ENCODE measurements around the gene MMP24OS. TPM values are rescaled to one million over a fixed set of nuclear protein-coding genes. Genes with fewer than 3 reads are reported as not detected.

MMP24OS gene
- polyA plus RNA-seq, 3 donors, result 9.5 to 43.9 (median 9.6) TPM

DNA sequence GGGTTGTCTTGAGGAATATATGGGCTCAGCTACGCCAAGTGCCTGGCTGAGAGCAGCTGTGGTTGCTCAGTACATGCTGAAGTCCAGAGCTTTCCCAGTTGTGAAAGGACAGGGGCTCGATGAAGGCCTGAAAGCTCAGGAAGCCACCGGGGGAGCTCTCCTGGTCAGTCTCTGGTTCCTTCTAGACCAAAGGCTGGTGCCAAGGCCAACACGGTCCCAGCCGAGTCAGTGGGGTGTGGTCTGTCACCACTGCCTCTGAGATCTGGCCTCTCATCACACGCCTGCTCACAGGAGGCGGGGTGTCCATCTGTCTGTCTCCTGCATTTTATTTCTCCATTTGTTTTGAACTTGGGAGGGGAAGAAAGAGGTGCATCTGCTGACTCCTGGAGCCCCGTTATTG is 19.2 kb upstream of the MMP24OS start:
- TF ChIP-seq, protein P1, sequence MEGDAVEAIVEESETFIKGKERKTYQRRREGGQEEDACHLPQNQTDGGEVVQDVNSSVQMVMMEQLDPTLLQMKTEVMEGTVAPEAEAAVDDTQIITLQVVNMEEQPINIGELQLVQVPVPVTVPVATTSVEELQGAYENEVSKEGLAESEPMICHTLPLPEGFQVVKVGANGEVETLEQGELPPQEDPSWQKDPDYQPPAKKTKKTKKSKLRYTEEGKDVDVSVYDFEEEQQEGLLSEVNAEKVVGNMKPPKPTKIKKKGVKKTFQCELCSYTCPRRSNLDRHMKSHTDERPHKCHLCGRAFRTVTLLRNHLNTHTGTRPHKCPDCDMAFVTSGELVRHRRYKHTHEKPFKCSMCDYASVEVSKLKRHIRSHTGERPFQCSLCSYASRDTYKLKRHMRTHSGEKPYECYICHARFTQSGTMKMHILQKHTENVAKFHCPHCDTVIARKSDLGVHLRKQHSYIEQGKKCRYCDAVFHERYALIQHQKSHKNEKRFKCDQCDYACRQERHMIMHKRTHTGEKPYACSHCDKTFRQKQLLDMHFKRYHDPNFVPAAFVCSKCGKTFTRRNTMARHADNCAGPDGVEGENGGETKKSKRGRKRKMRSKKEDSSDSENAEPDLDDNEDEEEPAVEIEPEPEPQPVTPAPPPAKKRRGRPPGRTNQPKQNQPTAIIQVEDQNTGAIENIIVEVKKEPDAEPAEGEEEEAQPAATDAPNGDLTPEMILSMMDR (IDR thresholded peaks at IDR 0.05), result no peak
- H3K4me1 Mint-ChIP-seq, result peaks cover 7% of the 10 kb centered on the region
- Histone ChIP-seq H4K20me1 (ENCODE audit: insufficient read depth, low read length) (no peaks in the 10 kb centered on the region), H3K27ac (ENCODE audit: low read depth in 1 of 2, low read length in 2 of 2) (no peak overlapping the region), H3K36me3 (replicated peaks in 1 of 2; ENCODE audit: control insufficient read depth in 1 of 2, insufficient read depth in 2 of 2, low read length in 2 of 2) (peaks cover 0 to 5% of the 10 kb centered on the region in 2 donors), H3K4me1 (ENCODE audit: control insufficient read depth in 1 of 2, insufficient read depth in 2 of 2, low read length in 2 of 2) (no peaks in the 10 kb centered on the region), H3K27me3 (ENCODE audit: control insufficient read depth in 2 of 2, insufficient read depth in 2 of 2, low read length in 2 of 2) (no peaks in the 10 kb centered on the region), H3K9me3 (replicated peaks in 1 of 2; ENCODE audit: control insufficient read depth in 1 of 2, insufficient read depth in 1 of 2, low read length in 2 of 2) (no peaks in the 10 kb centered on the region), H3K4me3 (replicated peaks in 1 of 3; ENCODE audit: low read depth in 2 of 3, low read length in 3 of 3) (no peak overlapping the region), H3K79me2 (ENCODE audit: insufficient read depth, low read length) (no peaks in the 10 kb centered on the region), H3K4me2 (replicated peaks; ENCODE audit: extremely low read depth, low read length, poor library complexity, severe bottlenecking) (no peak overlapping the region), H2AFZ (ENCODE audit: insufficient read depth, low read depth, low read length, poor library complexity, severe bottlenecking) (no peak overlapping the region), H3K9ac (ENCODE audit: insufficient read depth, low read length, poor library complexity, severe bottlenecking) (no peak overlapping the region)
- peaks cover 4 to 8% (median 5%) of the 10 kb centered on the region in 3 donors for H3K27me3 Mint-ChIP-seq (ENCODE audit: low read depth in 3 of 3)
- peak overlapping the region in 1 of 7 donors; percentile 32 for H3K27ac Mint-ChIP-seq
- no peak for DNase-seq
- H3K4me3 Mint-ChIP-seq, result no peak overlapping the region
- WGBS (ENCODE audit: insufficient coverage), result 65% methylated on average over 5 of the region's 8 CpGs
- H3K9me3 Mint-ChIP-seq, result peaks cover 0 to 3% (median 0%) of the 10 kb centered on the region in 7 donors
- intact Hi-C loops (cut with micrococcal nuclease), result no loop called here
- H3K36me3 Mint-ChIP-seq, result peaks cover 3 to 7% of the 10 kb centered on the region in 2 donors

DNA sequence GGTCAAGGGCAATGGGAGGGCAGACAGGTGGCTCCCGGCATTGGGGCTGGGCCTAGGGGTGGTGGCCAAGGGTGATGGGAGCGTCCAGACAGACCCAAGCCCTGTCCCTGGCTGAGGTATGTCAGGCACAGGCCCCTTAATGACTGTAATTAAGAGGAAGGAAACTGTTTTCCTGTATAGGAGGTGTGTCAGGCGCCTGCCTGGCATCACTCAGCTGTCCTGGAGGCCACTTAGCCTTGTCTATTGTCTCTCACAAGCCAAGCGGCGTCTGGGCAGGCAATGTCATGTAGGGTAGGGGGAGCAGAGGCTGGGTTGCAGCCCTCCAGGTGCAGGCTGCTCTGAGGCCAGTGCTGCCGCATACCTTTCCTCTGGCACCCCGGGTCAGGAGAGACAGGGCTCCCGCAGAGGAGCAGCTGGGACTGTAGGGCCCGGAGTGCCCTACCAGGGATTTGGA is 18.2 kb upstream of the MMP24OS start:
- Mint-ChIP-seq H3K27ac (no peak overlapping the region), H3K9me3 (peaks cover 0 to 3% (median 0%) of the 10 kb centered on the region in 7 donors), H3K4me1 (peaks cover 7% of the 10 kb centered on the region), H3K36me3 (no peaks in the 10 kb centered on the region), H3K4me3 (no peak overlapping the region), H3K27me3 (ENCODE audit: low read depth in 3 of 3) (peaks cover 4 to 8% (median 5%) of the 10 kb centered on the region in 3 donors)
- H3K27ac ChIP-seq (ENCODE audit: low read depth in 1 of 2, low read length in 2 of 2), result no peak overlapping the region
- no peak overlapping the region for H3K9ac ChIP-seq (ENCODE audit: insufficient read depth, low read length, poor library complexity, severe bottlenecking)
- no peaks in the 10 kb centered on the region for H3K4me1 ChIP-seq (ENCODE audit: control insufficient read depth in 1 of 2, insufficient read depth in 2 of 2, low read length in 2 of 2)
- no peaks in the 10 kb centered on the region for H3K79me2 ChIP-seq (ENCODE audit: insufficient read depth, low read length)
- no peak for DNase-seq
- intact Hi-C loops (cut with micrococcal nuclease), result no loop called here
- H2AFZ ChIP-seq (ENCODE audit: insufficient read depth, low read depth, low read length, poor library complexity, severe bottlenecking), result no peak overlapping the region
- TF ChIP-seq, protein P1 (IDR thresholded peaks at IDR 0.05), result no peak
- H3K9me3 ChIP-seq (replicated peaks in 1 of 2; ENCODE audit: control insufficient read depth in 1 of 2, insufficient read depth in 1 of 2, low read length in 2 of 2), result no peaks in the 10 kb centered on the region
- H3K36me3 ChIP-seq (replicated peaks in 1 of 2; ENCODE audit: control insufficient read depth in 1 of 2, insufficient read depth in 2 of 2, low read length in 2 of 2), result no peaks in the 10 kb centered on the region
- no peaks in the 10 kb centered on the region for H4K20me1 ChIP-seq (ENCODE audit: insufficient read depth, low read length)
- no peak overlapping the region for H3K4me3 ChIP-seq (replicated peaks in 1 of 3; ENCODE audit: low read depth in 2 of 3, low read length in 3 of 3)
- 84% methylated on average over 6 of the region's 9 CpGs for WGBS (ENCODE audit: insufficient coverage)
- H3K27me3 ChIP-seq (ENCODE audit: control insufficient read depth in 2 of 2, insufficient read depth in 2 of 2, low read length in 2 of 2), result no peaks in the 10 kb centered on the region
- H3K4me2 ChIP-seq (replicated peaks; ENCODE audit: extremely low read depth, low read length, poor library complexity, severe bottlenecking), result no peak overlapping the region
